GM23338 (cell line): ENCODE results near the gene ALDH3B1. TPM values are rescaled to one million over a fixed set of nuclear protein-coding genes. Genes with fewer than 3 reads are reported as not detected.
A peak's percentile ranks its signal among the peaks of the same experiment; 100 is the strongest.

Source experiments
- ATAC-seq: fragments of 200-7000 bp; cut with Tn5 transposase; 3 replicates; pipeline ENCODE4 v1.9.1; 2020
- DNase-seq: peaks from one replicate; pipeline ENCODE4 v3.0.0-alpha.2; 2015; ENCODE audit warnings: low spot score
- H2AFZ ChIP-seq: fragments of 200-600 bp; sonication (generic); 2 replicates; pipeline ENCODE4 v1.8.0; 2016; ENCODE audit warnings: antibody characterized with exemption, mild to moderate bottlenecking, moderate library complexity
- H3F3A ChIP-seq: fragments of 200-600 bp; sonication (generic); replicated peaks from 2 replicates; pipeline ENCODE4 v1.8.0; 2017; ENCODE audit warnings: antibody characterized with exemption, mixed run types, low read depth
- H3K27ac ChIP-seq: fragments of 200-600 bp; sonication (generic); 2 replicates; pipeline ENCODE4 v1.6.1; 2016; ENCODE audit warnings: low read depth
- H3K27me3 ChIP-seq: fragments of 200-600 bp; sonication (generic); 2 replicates; pipeline ENCODE4 v1.8.0; 2016; ENCODE audit warnings: mild to moderate bottlenecking, mixed run types, moderate library complexity; ENCODE audit not compliant: insufficient read depth
- H3K36me3 ChIP-seq: fragments of 200-600 bp; sonication (generic); 2 replicates; pipeline ENCODE4 v1.8.0; 2016; ENCODE audit warnings: mild to moderate bottlenecking; ENCODE audit not compliant: insufficient read depth
- H3K4me1 ChIP-seq: fragments of 200-600 bp; sonication (generic); 2 replicates; pipeline ENCODE4 v1.8.0; 2016; ENCODE audit warnings: mild to moderate bottlenecking, moderate library complexity; ENCODE audit not compliant: insufficient read depth
- H3K4me2 ChIP-seq: fragments of 200-600 bp; sonication (generic); 2 replicates; pipeline ENCODE4 v1.7.1; 2017; ENCODE audit warnings: mixed run types
- H3K4me3 ChIP-seq: fragments of 200-600 bp; sonication (generic); 2 replicates; pipeline ENCODE4 v1.6.1; 2016; ENCODE audit warnings: mixed run types
- H3K79me2 ChIP-seq: fragments of 200-600 bp; sonication (generic); replicated peaks from 2 replicates; pipeline ENCODE4 v1.8.0; 2017; ENCODE audit warnings: mild to moderate bottlenecking; ENCODE audit not compliant: insufficient read depth
- H3K9me2 ChIP-seq: fragments of 200-600 bp; sonication (generic); 2 replicates; pipeline ENCODE4 v1.8.0; 2017; ENCODE audit not compliant: insufficient read depth
- H4K20me1 ChIP-seq: fragments of 200-600 bp; sonication (generic); replicated peaks from 2 replicates; pipeline ENCODE4 v1.8.0; 2017; ENCODE audit warnings: mild to moderate bottlenecking; ENCODE audit not compliant: insufficient read depth
- H3K27ac Mint-ChIP-seq: 2 replicates; pipeline ENCODE4 v1.8.0; 2020; ENCODE audit warnings: inconsistent platforms, mild to moderate bottlenecking, moderate library complexity, mixed read lengths
- H3K27me3 Mint-ChIP-seq: 3 replicates; pipeline ENCODE4 v1.8.0; 2022; ENCODE audit warnings: low read depth, mild to moderate bottlenecking, moderate library complexity, mixed read lengths, inconsistent platforms; ENCODE audit not compliant: insufficient read depth, poor library complexity
- H3K36me3 Mint-ChIP-seq: 3 replicates; pipeline ENCODE4 v1.8.0; 2021; ENCODE audit warnings: low read depth, mild to moderate bottlenecking, inconsistent platforms, moderate library complexity, mixed read lengths
- H3K4me1 Mint-ChIP-seq: 3 replicates; pipeline ENCODE4 v1.8.0; 2020; ENCODE audit warnings: mild to moderate bottlenecking, inconsistent platforms, mixed read lengths
- H3K4me3 Mint-ChIP-seq: 3 replicates; pipeline ENCODE4 v1.8.0; 2021; ENCODE audit warnings: moderate library complexity, mild to moderate bottlenecking, inconsistent platforms, mixed read lengths
- H3K9me3 Mint-ChIP-seq: 3 replicates; pipeline ENCODE4 v1.8.0; 2020; ENCODE audit warnings: moderate library complexity, mild to moderate bottlenecking, inconsistent platforms, mixed read lengths
- ETS1 ChIP-seq: IDR thresholded peaks from 2 replicates; pipeline ENCODE4 v1.6.1; 2016; ENCODE audit warnings: antibody characterized with exemption
- EZH2phosphoT487 ChIP-seq: fragments of 200-600 bp; sonication (generic); IDR thresholded peaks from one replicate; pipeline ENCODE4 v1.8.1; 2018; ENCODE audit warnings: antibody characterized with exemption; ENCODE audit not compliant: unreplicated experiment
- JUNB ChIP-seq: IDR thresholded peaks from one replicate; pipeline ENCODE4 v1.6.1; 2016; ENCODE audit warnings: antibody characterized with exemption; ENCODE audit not compliant: unreplicated experiment
- POLR2AphosphoS5 ChIP-seq: IDR thresholded peaks from 2 replicates; pipeline ENCODE4 v1.6.1; 2016; ENCODE audit warnings: antibody characterized with exemption, low read depth
- REST ChIP-seq: IDR thresholded peaks from one replicate; pipeline ENCODE4 v1.6.1; 2018; ENCODE audit warnings: antibody characterized with exemption; ENCODE audit not compliant: unreplicated experiment
- STAT1 ChIP-seq: IDR thresholded peaks from one replicate; pipeline ENCODE4 v1.6.1; 2016; ENCODE audit warnings: antibody characterized with exemption; ENCODE audit not compliant: unreplicated experiment
- ZNF114 ChIP-seq: fragments of 250-450 bp; sonication (Bioruptor Pico); IDR thresholded peaks from 2 replicates; pipeline ENCODE4 v1.5.0; 2020; ENCODE audit warnings: mild to moderate bottlenecking, moderate library complexity
- polyA plus RNA-seq: library from polyadenylated mRNA; unstranded; fragments of >200 nt; fragmentation: Nextera tagmentation; extraction: Ambion mirVana; gene quantifications from 2 replicates; pipeline ENCODE4 v1.2.1, GENCODE V29; 2016
- total RNA-seq: library from RNA; depleted of rRNA; stranded (reverse); fragments of >200 nt; shearing (Covaris generic); gene quantifications from 2 replicates; pipeline ENCODE4 v1.2.3, GENCODE V29; 2014
- TF ChIP-seq, protein P1 (sequence below), 2 experiments: fragments of 200-600 bp in 1 of 2; sonication (generic) in 1 of 2; conservative IDR thresholded peaks; 2 replicates each; pipeline versions ENCODE4 v1.5.1 to v1.6.1; 2016 to 2017; ENCODE audit warnings: antibody characterized with exemption in 2 of 2, low read depth in 2 of 2, mild to moderate bottlenecking in 2 of 2, moderate library complexity in 1 of 2

ALDH3B1 gene
- total and polyA plus RNA-seq, 2 experiments from 2014 or later = 0.52 TPM; not detected in 1

DNA sequence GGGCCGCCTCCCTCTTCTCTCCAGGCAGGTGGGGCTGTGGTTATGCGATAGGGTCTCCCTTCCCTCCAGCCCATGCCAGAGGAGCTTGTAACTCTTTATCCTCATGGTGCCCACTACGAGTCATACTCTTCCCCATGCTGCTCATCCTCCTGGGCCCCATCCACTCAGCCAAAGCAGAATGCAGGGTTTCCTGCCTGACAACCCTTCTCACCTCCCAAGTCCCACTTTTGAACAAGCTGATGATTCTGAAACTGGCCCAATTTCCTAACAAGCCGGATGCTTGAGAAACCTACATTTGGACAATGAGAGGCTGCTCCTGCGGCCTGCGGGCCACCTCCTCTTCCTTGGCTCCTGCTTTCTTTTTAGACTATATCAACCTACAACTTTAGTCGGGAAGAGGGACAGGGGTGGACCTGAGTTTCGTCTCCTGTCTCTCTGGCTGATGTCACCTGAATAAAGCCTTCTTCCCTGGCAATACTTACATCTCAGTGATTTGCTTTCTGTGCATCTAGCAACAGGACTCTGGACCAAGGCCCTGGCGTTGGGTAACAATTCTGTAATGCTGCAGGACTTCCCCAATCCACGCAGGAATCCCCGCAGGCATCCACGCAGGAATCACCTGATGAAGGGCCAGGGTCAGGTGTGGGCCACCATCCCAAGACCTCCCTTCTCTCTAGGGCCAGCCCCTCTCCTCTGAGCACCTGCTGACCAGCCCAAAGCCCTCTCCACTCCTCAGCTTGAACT is 18.8 kb downstream of the ALDH3B1 start:
- H2AFZ ChIP-seq = no peak overlapping the region
- no peak for DNase-seq
- peak overlapping the region; percentile 94 for H3K4me3 Mint-ChIP-seq
- H3K4me2 ChIP-seq = peak overlapping the region; percentile 75; the same call in 1 of the 2 replicates
- no peak for ATAC-seq
- H3K9me2 ChIP-seq = no peaks in the 10 kb centered on the region
- no peak overlapping the region for H3K4me3 ChIP-seq
- peaks cover 13% of the 10 kb centered on the region for H3K79me2 ChIP-seq
- H3K27ac ChIP-seq = no peak overlapping the region
- peaks cover 16% of the 10 kb centered on the region for H3K4me1 Mint-ChIP-seq
- H3K4me1 ChIP-seq = peaks cover 3% of the 10 kb centered on the region; the same call in 1 of the 2 replicates
- peaks cover 2% of the 10 kb centered on the region; the same call in 1 of the 2 replicates for H3K36me3 ChIP-seq
- no peaks in the 10 kb centered on the region for H4K20me1 ChIP-seq
- H3K36me3 Mint-ChIP-seq = peaks cover 10% of the 10 kb centered on the region
- H3K27me3 ChIP-seq = no peaks in the 10 kb centered on the region
- H3K27me3 Mint-ChIP-seq = peaks cover 20% of the 10 kb centered on the region
- no peaks in the 10 kb centered on the region for H3K9me3 Mint-ChIP-seq
- peak overlapping the region; percentile 86 for H3K27ac Mint-ChIP-seq
- TF ChIP-seq, protein P1, sequence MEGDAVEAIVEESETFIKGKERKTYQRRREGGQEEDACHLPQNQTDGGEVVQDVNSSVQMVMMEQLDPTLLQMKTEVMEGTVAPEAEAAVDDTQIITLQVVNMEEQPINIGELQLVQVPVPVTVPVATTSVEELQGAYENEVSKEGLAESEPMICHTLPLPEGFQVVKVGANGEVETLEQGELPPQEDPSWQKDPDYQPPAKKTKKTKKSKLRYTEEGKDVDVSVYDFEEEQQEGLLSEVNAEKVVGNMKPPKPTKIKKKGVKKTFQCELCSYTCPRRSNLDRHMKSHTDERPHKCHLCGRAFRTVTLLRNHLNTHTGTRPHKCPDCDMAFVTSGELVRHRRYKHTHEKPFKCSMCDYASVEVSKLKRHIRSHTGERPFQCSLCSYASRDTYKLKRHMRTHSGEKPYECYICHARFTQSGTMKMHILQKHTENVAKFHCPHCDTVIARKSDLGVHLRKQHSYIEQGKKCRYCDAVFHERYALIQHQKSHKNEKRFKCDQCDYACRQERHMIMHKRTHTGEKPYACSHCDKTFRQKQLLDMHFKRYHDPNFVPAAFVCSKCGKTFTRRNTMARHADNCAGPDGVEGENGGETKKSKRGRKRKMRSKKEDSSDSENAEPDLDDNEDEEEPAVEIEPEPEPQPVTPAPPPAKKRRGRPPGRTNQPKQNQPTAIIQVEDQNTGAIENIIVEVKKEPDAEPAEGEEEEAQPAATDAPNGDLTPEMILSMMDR (conservative IDR thresholded peaks at IDR 0.05; ENCODE audit: low read depth in 2 of 2) = 0 out of 4 replicates have a peak, but pooled peaks of 1 of the 2 experiments have one; percentile 9
- no peak for TF ChIP-seq JUNB
- H3F3A ChIP-seq = no peaks in the 10 kb centered on the region

- ATAC-seq = peak; percentile 94
- Histone ChIP-seq H3K36me3 (peaks cover 6% of the 10 kb centered on the region; the same call in 1 of the 2 replicates), H4K20me1 (no peaks in the 10 kb centered on the region), H3K4me2 (peak within 1 kb of the TSS; percentile 93), H3F3A (no peaks in the 10 kb centered on the region), H3K79me2 (peaks cover 13% of the 10 kb centered on the region), H3K4me3 (peak within 1 kb of the TSS; percentile 71), H2AFZ (no peak within 1 kb of the TSS), H3K9me2 (no peaks in the 10 kb centered on the region), H3K27ac (0 out of 2 replicates have a peak within 1 kb of the TSS, but pooled peaks have one; percentile 27), H3K4me1 (peaks cover 3% of the 10 kb centered on the region; the same call in 1 of the 2 replicates), H3K27me3 (no peaks in the 10 kb centered on the region)
- H3K27me3 Mint-ChIP-seq = peaks cover 24% of the 10 kb centered on the region
- no peaks in the 10 kb centered on the region for H3K9me3 Mint-ChIP-seq
- peaks cover 18% of the 10 kb centered on the region for H3K36me3 Mint-ChIP-seq
- H3K4me1 Mint-ChIP-seq = peaks cover 16% of the 10 kb centered on the region
- TF ChIP-seq STAT1 (no peak), EZH2phosphoT487 (no peak), ETS1 (peak; percentile 23; the same call in 1 of the 2 replicates), ZNF114 (CRISPR knock-in tag) (no peak), REST (no peak), JUNB (no peak), POLR2AphosphoS5 (peak; percentile 93)
- peak; percentile 99 for DNase-seq
- peak within 1 kb of the TSS; percentile 94 for H3K4me3 Mint-ChIP-seq
- peak within 1 kb of the TSS; percentile 98 for H3K27ac Mint-ChIP-seq
These were observed 20.4 kb downstream of the ALDH3B1 start, which contains the start of gene NDUFS8 for GRCh38 chr11:68030318-68031143. TSS of gene NDUFS8 (plus strand) at chr11:68030681. CDS start at chr11:68032152, 1,471 bp downstream.
